Stimulated activated CD4-positive, alpha-beta T cell treated with anti-CD3 and anti-CD28 coated beads, Interleukin-1b, Interleukin-23, amount 100 ng/mL, for 4 hours (primary cell): ENCODE data around the gene PPFIBP2.

ENCODE experiments used
- DNase-seq, 2 donors: peaks; one replicate each; pipeline ENCODE4 v3.0.0-alpha.2; 2020; ENCODE audit warnings: low read depth in 2 of 2

PPFIBP2 gene

DNA sequence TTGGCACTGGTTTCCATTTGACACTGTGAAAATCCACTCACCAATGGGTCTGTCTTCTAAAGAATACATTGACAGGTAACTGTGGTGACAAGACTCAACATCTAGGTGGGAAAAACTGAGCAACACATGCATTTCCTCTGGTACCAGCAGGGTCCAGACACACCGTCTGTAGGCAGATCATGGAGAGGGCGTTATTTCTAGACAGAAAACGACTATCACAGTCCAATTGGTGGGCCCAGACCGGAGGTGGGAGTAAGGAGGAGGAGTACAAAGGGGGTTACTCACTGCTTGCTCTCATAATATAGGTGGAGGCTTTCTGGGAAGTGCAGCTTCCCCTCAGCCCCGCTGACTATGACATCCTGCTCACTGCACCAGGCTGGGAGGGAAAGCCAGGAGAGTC is 182.6 kb downstream of the PPFIBP2 start:
- no peak for DNase-seq
